ENCODE data around the gene TMEM170A.

Gene TMEM170A

DNA sequence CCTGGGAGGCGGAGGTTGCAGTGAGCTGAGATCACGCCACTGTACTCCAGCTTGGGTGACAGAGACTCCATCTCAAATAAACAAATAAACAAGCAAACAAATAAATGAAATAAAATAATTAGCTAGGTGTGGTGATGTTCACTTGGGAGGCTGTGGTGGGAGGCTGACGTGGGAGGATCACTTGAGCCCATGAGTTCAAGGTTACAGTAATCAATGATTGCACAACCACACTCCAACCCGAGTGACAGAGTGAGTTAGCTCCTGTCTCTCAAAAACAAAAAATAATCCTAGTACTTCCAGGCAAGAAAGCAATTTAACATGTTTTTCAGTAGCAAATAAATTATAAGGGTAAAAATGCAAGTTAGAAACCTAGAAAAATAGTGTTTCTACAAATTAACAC lies 57.5 kb downstream of the TMEM170A start:
- Histone ChIP-seq H3K36me3 (ENCODE audit: control insufficient read depth, insufficient read depth, low read length) (peaks cover 14% of the 10 kb centered on the region), H3K4me3 (ENCODE audit: insufficient read depth, low read depth, low read length, poor library complexity, severe bottlenecking) (no peak overlapping the region), H3K9me3 (ENCODE audit: control insufficient read depth, low read length) (no peaks in the 10 kb centered on the region), H3K27ac (ENCODE audit: insufficient read depth, low read length, poor library complexity, severe bottlenecking) (no peak overlapping the region), H3K4me1 (ENCODE audit: control insufficient read depth, insufficient read depth, low read length, poor library complexity, severe bottlenecking) (no peaks in the 10 kb centered on the region), H3K27me3 (replicated peaks; ENCODE audit: control insufficient read depth, insufficient read depth, low read length, poor library complexity, severe bottlenecking) (no peaks in the 10 kb centered on the region)
- no peak for DNase-seq

DNA sequence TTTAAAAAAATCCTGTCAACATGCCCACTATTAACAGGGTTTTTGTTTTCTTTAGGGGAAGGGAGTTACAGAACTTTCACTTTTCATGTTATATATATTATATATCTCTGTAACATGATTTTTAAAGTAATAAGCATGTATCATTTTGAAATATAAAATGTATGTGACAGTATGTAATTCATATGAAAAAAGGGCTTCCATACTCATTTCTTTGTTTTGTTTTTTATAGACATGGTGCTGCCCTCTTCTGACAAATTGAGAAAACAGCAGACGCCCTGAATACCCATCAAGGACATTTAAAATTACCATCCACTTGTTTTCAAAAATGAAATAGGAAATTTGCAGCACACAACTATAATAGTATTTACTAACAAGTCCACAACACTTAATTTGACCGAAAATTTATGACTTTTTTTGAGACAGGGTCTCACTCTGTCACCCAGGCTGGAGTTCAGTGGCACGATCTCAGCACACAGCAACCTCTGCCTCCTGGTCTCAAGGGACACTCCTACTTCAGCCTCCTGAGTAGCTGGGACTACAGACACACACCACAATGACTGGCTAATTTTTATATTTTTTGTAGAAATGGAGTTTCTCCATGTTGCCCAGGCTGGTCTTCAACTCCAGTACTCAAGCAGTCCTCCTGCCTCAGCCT lies 61.5 kb downstream of the TMEM170A start:
- H3K4me3 ChIP-seq (ENCODE audit: insufficient read depth, low read depth, low read length, poor library complexity, severe bottlenecking), result no peak overlapping the region
- no peak for DNase-seq
- no peaks in the 10 kb centered on the region for H3K4me1 ChIP-seq (ENCODE audit: control insufficient read depth, insufficient read depth, low read length, poor library complexity, severe bottlenecking)
- H3K27me3 ChIP-seq (replicated peaks; ENCODE audit: control insufficient read depth, insufficient read depth, low read length, poor library complexity, severe bottlenecking), result no peaks in the 10 kb centered on the region
- no peaks in the 10 kb centered on the region for H3K9me3 ChIP-seq (ENCODE audit: control insufficient read depth, low read length)
- no peaks in the 10 kb centered on the region for H3K36me3 ChIP-seq (ENCODE audit: control insufficient read depth, insufficient read depth, low read length)
- no peak overlapping the region for H3K27ac ChIP-seq (ENCODE audit: insufficient read depth, low read length, poor library complexity, severe bottlenecking)

DNA sequence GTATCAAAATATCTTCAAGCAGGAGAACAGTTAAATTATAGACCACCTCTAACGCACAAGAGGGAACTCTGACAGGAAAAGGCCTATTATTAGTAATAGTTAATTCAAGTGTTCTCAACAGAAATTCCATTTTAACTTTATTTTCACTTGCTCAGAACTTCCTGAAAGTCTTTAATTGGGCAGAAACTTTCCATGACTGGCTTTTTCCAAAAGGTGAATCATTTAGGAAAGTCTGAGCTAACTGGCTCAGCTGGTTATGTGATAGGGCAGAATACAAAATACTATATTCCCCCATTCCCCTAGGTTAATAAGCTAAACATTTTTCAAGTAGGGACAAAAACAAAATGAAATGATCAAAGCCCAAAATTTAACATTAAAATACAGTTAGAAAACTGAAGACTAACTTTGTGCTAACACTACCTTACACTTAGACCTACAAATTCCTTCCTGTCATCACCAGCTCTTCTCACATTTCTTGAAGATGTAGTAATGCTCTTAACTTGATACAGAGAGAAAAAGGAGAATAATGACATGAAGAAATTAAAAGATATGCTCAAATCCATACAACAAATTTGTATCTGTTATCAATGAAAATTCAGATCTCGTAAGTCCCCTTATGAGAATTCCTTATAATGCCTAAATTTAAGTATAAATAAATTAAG lies 62.2 kb downstream of the TMEM170A start:
- Histone ChIP-seq H3K4me3 (ENCODE audit: insufficient read depth, low read depth, low read length, poor library complexity, severe bottlenecking) (no peak overlapping the region), H3K27ac (ENCODE audit: insufficient read depth, low read length, poor library complexity, severe bottlenecking) (no peak overlapping the region), H3K36me3 (ENCODE audit: control insufficient read depth, insufficient read depth, low read length) (no peaks in the 10 kb centered on the region), H3K9me3 (ENCODE audit: control insufficient read depth, low read length) (no peaks in the 10 kb centered on the region), H3K4me1 (ENCODE audit: control insufficient read depth, insufficient read depth, low read length, poor library complexity, severe bottlenecking) (no peaks in the 10 kb centered on the region), H3K27me3 (replicated peaks; ENCODE audit: control insufficient read depth, insufficient read depth, low read length, poor library complexity, severe bottlenecking) (no peaks in the 10 kb centered on the region)
- DNase-seq, result no peak

DNA sequence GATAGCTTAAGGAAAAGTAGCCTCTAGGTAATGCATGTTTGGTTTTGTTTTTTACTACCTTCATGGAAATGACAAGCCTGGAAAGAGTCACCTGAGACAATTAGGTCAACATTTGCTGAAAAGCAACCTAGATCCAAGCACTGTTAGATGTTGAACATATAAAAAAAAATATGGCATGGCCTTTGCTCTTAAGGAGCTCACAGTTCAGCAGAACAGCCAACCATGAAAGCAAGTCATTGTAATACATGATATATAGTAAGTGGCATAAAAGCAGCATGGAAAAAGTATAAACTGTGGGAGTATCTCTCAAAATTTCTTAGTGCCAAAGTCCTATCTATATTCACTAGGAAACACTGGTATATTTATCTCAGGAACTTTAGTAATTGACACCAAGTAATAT lies 62.8 kb downstream of the TMEM170A start:
- Histone ChIP-seq H3K27ac (ENCODE audit: insufficient read depth, low read length, poor library complexity, severe bottlenecking) (no peak overlapping the region), H3K4me1 (ENCODE audit: control insufficient read depth, insufficient read depth, low read length, poor library complexity, severe bottlenecking) (no peaks in the 10 kb centered on the region), H3K9me3 (ENCODE audit: control insufficient read depth, low read length) (no peaks in the 10 kb centered on the region)

DNA sequence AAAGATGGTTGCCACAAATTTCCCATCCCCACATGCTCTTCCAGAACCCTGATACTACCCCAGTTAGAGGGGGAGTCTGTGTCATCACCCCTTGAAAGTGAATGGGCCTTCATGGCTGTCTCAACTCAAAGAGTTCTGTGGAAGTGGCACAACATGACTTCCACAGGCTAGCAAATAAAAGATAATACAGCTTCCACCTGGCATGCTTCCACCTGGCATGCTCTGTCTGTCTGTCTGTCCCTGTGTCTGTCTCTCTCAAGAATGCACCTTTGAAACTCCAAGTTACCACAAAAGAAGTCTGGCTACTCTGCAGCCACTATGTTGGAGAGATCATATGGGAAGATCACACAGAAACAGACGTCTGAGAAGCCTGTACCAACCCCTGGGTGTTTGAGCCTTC lies 66.2 kb downstream of the TMEM170A start:
- Histone ChIP-seq H3K36me3 (ENCODE audit: control insufficient read depth, insufficient read depth, low read length) (peaks cover 9% of the 10 kb centered on the region), H3K4me1 (ENCODE audit: control insufficient read depth, insufficient read depth, low read length, poor library complexity, severe bottlenecking) (no peaks in the 10 kb centered on the region), H3K4me3 (ENCODE audit: insufficient read depth, low read depth, low read length, poor library complexity, severe bottlenecking) (no peak overlapping the region), H3K27ac (ENCODE audit: insufficient read depth, low read length, poor library complexity, severe bottlenecking) (no peak overlapping the region), H3K9me3 (ENCODE audit: control insufficient read depth, low read length) (no peaks in the 10 kb centered on the region), H3K27me3 (replicated peaks; ENCODE audit: control insufficient read depth, insufficient read depth, low read length, poor library complexity, severe bottlenecking) (no peaks in the 10 kb centered on the region)
- DNase-seq, result no peak

More for the DNA sequence above, 62.8 kb downstream of the TMEM170A start:
- Histone ChIP-seq H3K4me3 (ENCODE audit: insufficient read depth, low read depth, low read length, poor library complexity, severe bottlenecking) (no peak overlapping the region), H3K36me3 (ENCODE audit: control insufficient read depth, insufficient read depth, low read length) (no peaks in the 10 kb centered on the region), H3K27me3 (replicated peaks; ENCODE audit: control insufficient read depth, insufficient read depth, low read length, poor library complexity, severe bottlenecking) (no peaks in the 10 kb centered on the region)
- no peak for DNase-seq

DNA sequence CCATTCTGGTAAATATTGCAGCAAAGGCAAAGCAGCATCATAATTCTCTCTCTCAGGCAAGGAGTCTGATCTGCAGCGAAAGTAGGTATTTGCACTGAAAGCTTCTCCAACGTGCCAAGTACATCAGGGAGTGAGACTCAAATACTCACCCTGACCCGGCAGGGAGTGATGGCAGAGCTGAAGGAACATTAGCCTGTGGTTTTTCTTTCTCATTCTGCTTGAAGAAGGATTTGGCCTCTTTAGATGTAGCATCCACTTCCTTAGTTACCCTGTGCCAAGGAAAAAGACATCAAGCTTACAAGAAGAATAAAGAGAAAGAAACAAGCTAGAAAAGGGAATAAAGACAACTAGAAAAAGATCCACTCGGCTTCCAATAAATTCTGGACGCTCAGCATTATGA lies 69.5 kb downstream of the TMEM170A start:
- peaks cover 22% of the 10 kb centered on the region for H3K36me3 ChIP-seq (ENCODE audit: control insufficient read depth, insufficient read depth, low read length)
- no peak overlapping the region for H3K27ac ChIP-seq (ENCODE audit: insufficient read depth, low read length, poor library complexity, severe bottlenecking)
- H3K27me3 ChIP-seq (replicated peaks; ENCODE audit: control insufficient read depth, insufficient read depth, low read length, poor library complexity, severe bottlenecking), result no peaks in the 10 kb centered on the region
- no peaks in the 10 kb centered on the region for H3K4me1 ChIP-seq (ENCODE audit: control insufficient read depth, insufficient read depth, low read length, poor library complexity, severe bottlenecking)
- H3K9me3 ChIP-seq (ENCODE audit: control insufficient read depth, low read length), result no peaks in the 10 kb centered on the region
- no peak overlapping the region for H3K4me3 ChIP-seq (ENCODE audit: insufficient read depth, low read depth, low read length, poor library complexity, severe bottlenecking)
- no peak for DNase-seq

All from effector memory CD4-positive, alpha-beta T cell (primary cell).